SK-N-SH (cell line): ENCODE data around the gene PPP1R27. TPM values are rescaled to one million over a fixed set of nuclear protein-coding genes. Genes with fewer than 3 reads are reported as not detected.

Experiments used
- CTCF ChIA-PET: fragments of 300-600, 350-600 bp; formaldehyde crosslinking; extraction: SDS; loops from one replicate; lab custom pipeline; 2021; lab: Yijun Ruan, JAX
- POLR2A ChIA-PET: fragments of 350-600 bp; sonication (Branson Sonifier 250); formaldehyde crosslinking; extraction: SDS; loops from one replicate; lab custom pipeline; 2020; ENCODE audit warnings: antibody characterized with exemption, inconsistent platforms; lab: Yijun Ruan, JAX
- DNase-seq: peaks from one replicate; pipeline ENCODE4 v3.0.0; 2012
- H2AFZ ChIP-seq: fragments of 200-600 bp; sonication (generic); 2 replicates; pipeline ENCODE4 v1.8.1; 2016; ENCODE audit warnings: antibody characterized with exemption, mild to moderate bottlenecking, low read depth
- H3F3A ChIP-seq: fragments of 200-600 bp; sonication (generic); replicated peaks from 2 replicates; pipeline ENCODE3; 2016; ENCODE audit warnings: antibody characterized with exemption, mild to moderate bottlenecking; ENCODE audit not compliant: insufficient read depth
- H3K27ac ChIP-seq, 2 experiments: fragments of 200-500 bp in 1 of 2; fragments of 200-600 bp in 1 of 2; sonication (Bioruptor generic) in 1 of 2; sonication (generic), shearing (Covaris generic) in 1 of 2; 2 replicates each; pipeline versions ENCODE4 v1.5.1 to v1.6.1; 2014 to 2016; ENCODE audit warnings: low read depth in 2 of 2, inconsistent platforms in 1 of 2, low read length in 1 of 2, mild to moderate bottlenecking in 1 of 2, mixed read lengths in 1 of 2
- H3K27me3 ChIP-seq: fragments of 200-600 bp; sonication (generic), shearing (Covaris generic); 2 replicates; pipeline ENCODE4 v1.6.1; 2016; ENCODE audit warnings: mixed run types; ENCODE audit not compliant: insufficient read depth
- H3K36me3 ChIP-seq, 2 experiments: fragments of 200-500 bp in 1 of 2; fragments of 200-600 bp in 1 of 2; sonication (Bioruptor generic) in 1 of 2; sonication (generic) in 1 of 2; replicated peaks in 1 of 2; 2 replicates each; pipeline versions ENCODE3 to v1.5.1; 2014 to 2016; ENCODE audit warnings: low read length in 1 of 2, mild to moderate bottlenecking in 1 of 2; ENCODE audit not compliant: insufficient read depth in 2 of 2, control insufficient read depth in 1 of 2
- H3K4me1 ChIP-seq, 2 experiments: fragments of 200-500 bp in 1 of 2; fragments of 200-600 bp in 1 of 2; sonication (Bioruptor generic) in 1 of 2; sonication (generic), shearing (Covaris generic) in 1 of 2; 2 replicates each; pipeline versions ENCODE4 v1.5.1 to v1.6.1; 2014 to 2016; ENCODE audit warnings: low read depth in 1 of 2, low read length in 1 of 2, mixed run types in 1 of 2; ENCODE audit not compliant: insufficient read depth in 2 of 2, control insufficient read depth in 1 of 2
- H3K4me2 ChIP-seq: fragments of 200-600 bp; sonication (generic), shearing (Covaris generic); 2 replicates; pipeline ENCODE4 v1.6.1; 2017; ENCODE audit warnings: mixed run types
- H3K4me3 ChIP-seq, 2 experiments: fragments of 200-500 bp in 1 of 2; fragments of 200-600 bp in 1 of 2; sonication (Bioruptor generic) in 1 of 2; sonication (generic), shearing (Covaris generic) in 1 of 2; 2 replicates each; pipeline versions ENCODE4 v1.5.1 to v1.8.1; 2014 to 2016; ENCODE audit warnings: low read depth in 2 of 2, inconsistent platforms in 1 of 2, low read length in 1 of 2, mild to moderate bottlenecking in 1 of 2, mixed read lengths in 1 of 2, moderate library complexity in 1 of 2
- H3K79me2 ChIP-seq: fragments of 200-600 bp; sonication (generic); 2 replicates; pipeline ENCODE4 v1.8.1; 2017; ENCODE audit warnings: mild to moderate bottlenecking; ENCODE audit not compliant: insufficient read depth
- H3K9ac ChIP-seq: fragments of 200-600 bp; sonication (generic); 2 replicates; pipeline ENCODE4 v1.6.1; 2017; ENCODE audit warnings: mixed run types
- H3K9me2 ChIP-seq: fragments of 200-600 bp; sonication (generic); 2 replicates; pipeline ENCODE4 v1.6.1; 2017; ENCODE audit warnings: mixed run types
- H3K9me3 ChIP-seq: fragments of 200-600 bp; sonication (generic); 2 replicates; pipeline ENCODE4 v1.6.1; 2017; ENCODE audit warnings: mixed run types, mild to moderate bottlenecking, moderate library complexity
- H4K20me1 ChIP-seq: fragments of 200-600 bp; sonication (generic); 2 replicates; pipeline ENCODE4 v1.6.1; 2017; ENCODE audit warnings: mild to moderate bottlenecking, mixed run types; ENCODE audit not compliant: insufficient read depth
- CTCF ChIP-seq: fragments of 200-600 bp; sonication (generic); IDR thresholded peaks from 2 replicates; pipeline ENCODE4 v1.6.1; 2017; ENCODE audit warnings: antibody characterized with exemption, mild to moderate bottlenecking, moderate library complexity
- EZH2phosphoT487 ChIP-seq: fragments of 200-600 bp; sonication (generic); IDR thresholded peaks from 2 replicates; pipeline ENCODE4 v1.6.1; 2017; ENCODE audit warnings: low read depth, mixed run types, mild to moderate bottlenecking, antibody characterized with exemption, moderate library complexity, borderline replicate concordance
- FOXJ3 ChIP-seq: sonication (generic); formaldehyde crosslinking; IDR thresholded peaks from 2 replicates; pipeline ENCODE4 v1.5.1; 2020; ENCODE audit warnings: mild to moderate bottlenecking, missing genetic modification reagents
- FOXM1 ChIP-seq: IDR thresholded peaks from 2 replicates; pipeline ENCODE4 v1.4.0; 2012; ENCODE audit warnings: low read depth, mild to moderate bottlenecking
- GABPA ChIP-seq: IDR thresholded peaks from 2 replicates; pipeline ENCODE4 v1.4.0; 2012; ENCODE audit warnings: low read depth, mild to moderate bottlenecking
- GATA2 ChIP-seq: sonication (generic); formaldehyde crosslinking; IDR thresholded peaks from 2 replicates; pipeline ENCODE4 v1.5.0; 2020; ENCODE audit warnings: mild to moderate bottlenecking, missing genetic modification reagents
- IRF3 ChIP-seq: fragments of 150-350 bp; IDR thresholded peaks from 2 replicates; pipeline ENCODE4 v1.6.1; 2016; ENCODE audit warnings: mild to moderate bottlenecking, low read depth, low read length
- JUND ChIP-seq: IDR thresholded peaks from 2 replicates; pipeline ENCODE4 v1.4.0; 2012
- MXI1 ChIP-seq: IDR thresholded peaks from 2 replicates; pipeline ENCODE4 v1.6.1; 2012; ENCODE audit warnings: mild to moderate bottlenecking, low read depth, low read length, improper control_type of control experiment
- NRF1 ChIP-seq: IDR thresholded peaks from 2 replicates; pipeline ENCODE4 v1.6.1; 2012; ENCODE audit warnings: low read depth, mild to moderate bottlenecking, low read length
- PBX3 ChIP-seq: IDR thresholded peaks from 2 replicates; pipeline ENCODE4; 2012
- RAD21 ChIP-seq: IDR thresholded peaks from 2 replicates; pipeline ENCODE4 v1.6.1; 2012; ENCODE audit warnings: mild to moderate bottlenecking, low read length
- SIN3A ChIP-seq: IDR thresholded peaks from 2 replicates; pipeline ENCODE4 v1.6.1; 2012; ENCODE audit warnings: low read depth, mild to moderate bottlenecking, low read length, moderate library complexity, borderline replicate concordance
- TAF1 ChIP-seq: IDR thresholded peaks from 2 replicates; pipeline ENCODE4 v1.6.1; 2012; ENCODE audit warnings: low read depth, mild to moderate bottlenecking, low read length, moderate library complexity, borderline replicate concordance
- TCF12 ChIP-seq: IDR thresholded peaks from 2 replicates; pipeline ENCODE4 v1.4.0; 2012
- USF1 ChIP-seq: IDR thresholded peaks from 2 replicates; pipeline ENCODE4 v1.4.0; 2012; ENCODE audit warnings: low read depth, borderline replicate concordance
- YY1 ChIP-seq: IDR thresholded peaks from 2 replicates; pipeline ENCODE4 v1.4.0; 2012; ENCODE audit warnings: low read depth, mild to moderate bottlenecking
- ZBTB33 ChIP-seq: IDR thresholded peaks from 2 replicates; pipeline ENCODE4 v1.4.0; 2012; ENCODE audit warnings: low read depth, borderline replicate concordance
- WGBS: methylation state at CpG from one replicate; pipeline ENCODE4 v1.1.6; 2017; ENCODE audit warnings: low lambda C conversion rate; 5-methylcytosine and 5-hydroxymethylcytosine counted together
- polyA plus RNA-seq, 3 experiments: library from polyadenylated mRNA; depleted of rRNA; stranded (reverse); fragments of >200 nt; gene quantifications; 2 replicates each; pipeline ENCODE4 v1.2.3, GENCODE V29; 2012

Gene PPP1R27
- polyA plus RNA-seq, 1 of the 3 experiments (the other 2 are of a cell fraction): 0.07 TPM

- Histone ChIP-seq H3K27ac (no peak overlapping the region), H2AFZ (no peak overlapping the region), H4K20me1 (peaks cover 40% of the 10 kb centered on the region), H3K4me1 (no peaks in the 10 kb centered on the region), H3F3A (peaks cover 32% of the 10 kb centered on the region), H3K36me3 (peaks cover 54 to 81% of the 10 kb centered on the region in 2 experiments), H3K9me2 (no peaks in the 10 kb centered on the region), H3K27me3 (no peaks in the 10 kb centered on the region), H3K79me2 (peaks cover 65% of the 10 kb centered on the region), H3K4me3 (no peak overlapping the region), H3K4me2 (no peak overlapping the region), H3K9me3 (no peaks in the 10 kb centered on the region), H3K9ac (no peak overlapping the region)
- no peak for DNase-seq
- CTCF ChIA-PET: interaction anchor here (1.1 to 2.1 kb wide), 2 partner anchors 12 to 18 kb away, joined by 3 to 4 read pairs; no protein-coding TSS in a partner anchor
- 91% methylated on average over 15 of the region's 16 CpGs for WGBS
- no peak for TF ChIP-seq FOXM1
- TF ChIP-seq PBX3: no peak
- TF ChIP-seq YY1: no peak
- no peak for TF ChIP-seq TCF12
- POLR2A ChIA-PET: interaction anchor here (1.1 kb wide), 1 partner anchor 10 kb away, joined by 3 read pairs; no protein-coding TSS in a partner anchor
Measured at GRCh38 chr17:81851423-81851822, 16.6 kb upstream of the PPP1R27 start.

- H3K9me2 ChIP-seq: no peaks in the 10 kb centered on the region
- H4K20me1 ChIP-seq: peaks cover 28% of the 10 kb centered on the region
- WGBS: 95% methylated on average over 12 of the region's 12 CpGs
- no peak overlapping the region for H3K9ac ChIP-seq
- no peak for TF ChIP-seq PBX3
- no peak for TF ChIP-seq MXI1
- TF ChIP-seq FOXJ3: no peak
- TF ChIP-seq ZBTB33: no peak
- TF ChIP-seq EZH2phosphoT487: no peak
- TF ChIP-seq RAD21: no peak
- no peak for TF ChIP-seq YY1
- TF ChIP-seq CTCF: no peak
- no peak for TF ChIP-seq GABPA
- TF ChIP-seq NRF1: no peak
- TF ChIP-seq TAF1: no peak
- no peak for TF ChIP-seq USF1
- TF ChIP-seq SIN3A: no peak
- no peak for TF ChIP-seq TCF12
- no peak for TF ChIP-seq IRF3
- TF ChIP-seq JUND: no peak
- TF ChIP-seq GATA2: no peak
- no peak for TF ChIP-seq FOXM1
- no peaks in the 10 kb centered on the region for H3K27me3 ChIP-seq
- H3K79me2 ChIP-seq: peaks cover 45% of the 10 kb centered on the region
- no peak overlapping the region for H3K27ac ChIP-seq
- H3K36me3 ChIP-seq: peaks cover 61 to 81% of the 10 kb centered on the region in 2 experiments
- H3K4me3 ChIP-seq: no peak overlapping the region
- no peak for DNase-seq
- ChIA-PET POLR2A (no interaction called here), CTCF (no interaction called here)
- peaks cover 48% of the 10 kb centered on the region for H3F3A ChIP-seq
- H3K9me3 ChIP-seq: no peaks in the 10 kb centered on the region
- no peak overlapping the region for H3K4me2 ChIP-seq
- no peaks in the 10 kb centered on the region for H3K4me1 ChIP-seq
- H2AFZ ChIP-seq: no peak overlapping the region
Measured at GRCh38 chr17:81849457-81849856, 14.6 kb upstream of the PPP1R27 start.
